GM18526 (cell line): ENCODE measurements around the gene C2orf66.

Experiments used
- POLR2A ChIP-seq: IDR thresholded peaks from 3 replicates; pipeline ENCODE4 v1.6.1; 2011; ENCODE audit not compliant: insufficient read length; ENCODE audit errors: extremely low read depth

Gene C2orf66

GRCh38 chr2:196802401-196802800, 6.8 kb downstream of the C2orf66 start:
- TF ChIP-seq POLR2A, result no peak

DNA sequence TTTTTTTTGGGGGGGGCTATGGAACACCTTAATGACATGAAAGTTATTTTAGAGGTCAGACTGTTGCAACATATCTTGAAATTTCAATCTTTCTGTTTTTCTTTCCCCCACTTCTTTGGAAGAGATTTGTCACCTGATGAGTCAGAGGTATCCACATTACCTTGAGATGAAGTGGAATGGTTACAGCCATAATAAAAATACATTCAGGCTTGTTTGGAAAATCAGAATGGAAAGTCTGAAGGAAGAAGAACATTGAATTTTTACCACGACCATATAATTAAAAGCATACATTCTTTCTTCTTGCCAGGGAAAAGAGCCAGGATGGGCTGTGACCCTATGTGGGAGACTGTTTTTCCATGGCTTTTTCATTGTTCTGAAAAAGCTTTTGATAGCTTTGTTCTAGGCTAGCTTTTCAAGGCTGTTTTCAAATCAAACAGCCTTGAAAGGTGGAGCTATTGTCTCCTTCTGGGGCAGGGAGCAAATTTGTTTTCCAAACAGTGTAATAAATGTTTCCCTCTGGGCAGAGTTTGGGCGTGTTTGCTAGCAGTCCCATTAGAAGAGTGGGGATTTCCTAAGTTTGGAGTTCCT, 7.4 kb downstream of the C2orf66 start:
- TF ChIP-seq POLR2A, result no peak

GRCh38 chr2:196798980-196799379, 10.2 kb downstream of the C2orf66 start:
- TF ChIP-seq POLR2A, result no peak

DNA sequence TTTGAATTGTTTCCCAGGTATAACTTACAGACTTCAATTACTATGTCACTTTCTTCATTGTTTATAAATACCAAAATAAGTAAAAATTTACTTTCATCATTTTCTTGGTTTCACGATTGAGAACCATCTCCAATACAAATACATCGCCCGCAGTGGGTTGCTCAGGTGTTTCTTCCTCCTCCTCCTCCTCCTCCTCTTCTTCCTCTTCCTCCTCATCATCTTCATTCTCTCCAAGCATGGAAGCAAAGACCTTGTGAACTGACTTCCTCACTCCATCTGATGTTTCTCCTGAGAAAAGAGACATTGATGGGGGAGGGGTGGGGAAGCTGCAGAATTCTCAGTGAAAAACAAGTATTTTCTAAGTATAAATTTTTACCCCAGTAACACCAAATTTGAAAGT, 16.3 kb downstream of the C2orf66 start:
- TF ChIP-seq POLR2A, result no peak

- no peak for TF ChIP-seq POLR2A
These were observed 25.6 kb downstream of the C2orf66 start for GRCh38 chr2:196783431-196784094.

GRCh38 chr2:196767101-196767500, 42.1 kb downstream of the C2orf66 start:
- TF ChIP-seq POLR2A, result no peak

DNA sequence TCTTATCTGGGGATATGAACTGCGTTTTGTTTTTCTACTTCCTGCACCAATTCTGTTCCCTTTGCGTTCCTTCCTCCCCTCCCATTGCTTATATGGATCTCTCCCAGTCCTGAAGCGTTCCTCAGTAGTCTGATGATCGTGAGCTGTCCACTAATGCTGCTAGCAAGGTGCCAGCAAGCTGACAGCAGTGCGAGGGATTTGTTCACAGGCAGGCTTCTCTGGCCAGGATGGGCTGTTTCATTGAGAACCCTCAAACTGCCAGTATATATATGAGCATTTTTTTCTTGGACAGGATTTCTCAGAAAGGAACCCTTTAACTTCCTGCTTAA, 49.8 kb downstream of the C2orf66 start:
- TF ChIP-seq POLR2A, result no peak

DNA sequence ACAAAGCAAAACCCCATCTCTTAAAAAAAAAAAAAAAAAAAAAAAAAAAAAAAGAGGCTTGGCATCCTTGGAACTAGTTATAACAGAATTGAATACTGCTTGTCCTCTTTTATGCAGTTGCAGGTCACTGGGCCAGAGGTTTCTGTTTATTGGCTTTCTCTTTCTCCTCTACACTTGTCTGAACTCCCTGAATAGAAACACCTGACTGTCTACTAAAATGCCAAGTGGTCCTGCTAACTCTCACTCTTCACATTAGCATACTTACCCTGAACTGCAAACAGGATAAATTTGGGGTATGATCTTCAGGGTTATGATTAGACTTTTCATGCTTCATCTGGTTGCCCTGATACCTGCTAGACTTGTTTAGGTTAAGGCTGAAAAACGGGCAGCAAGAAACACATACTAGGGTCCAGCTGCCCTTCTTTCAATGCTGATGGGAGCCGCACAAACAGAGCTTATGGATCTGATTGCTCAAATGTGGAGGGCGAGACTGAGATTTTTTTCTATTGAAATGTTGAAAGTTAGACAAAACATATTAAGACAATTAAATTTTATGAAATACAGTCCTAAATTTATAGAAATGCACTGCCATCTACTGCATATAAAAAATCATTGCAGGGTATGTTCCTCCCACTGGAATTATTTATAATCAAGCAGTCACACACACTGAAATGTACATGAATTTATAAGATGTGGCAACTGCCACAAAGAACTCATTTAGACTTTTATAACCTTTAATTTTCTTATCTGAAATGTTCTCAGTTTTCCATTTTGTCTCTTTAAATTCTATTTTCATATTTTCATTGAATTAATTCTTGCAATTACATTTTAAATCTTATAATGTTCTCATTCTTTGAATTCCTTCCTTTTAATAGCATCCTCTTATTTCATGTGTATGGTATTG, 50.4 kb downstream of the C2orf66 start:
- no peak for TF ChIP-seq POLR2A
